OCI-M2 (cell line): ENCODE measurements around the gene NUDT15.
"Not testable (repeated sequence)": the region's sequence is repeated elsewhere in the genome, so short reads cannot be mapped to it uniquely, and the experiment has no call there.

Experiments used
- DNase-seq: peaks from one replicate; lab custom pipeline; 2025; ENCODE audit not compliant: unreplicated experiment; lab: John Stamatoyannopoulos, UW

NUDT15 gene

DNA sequence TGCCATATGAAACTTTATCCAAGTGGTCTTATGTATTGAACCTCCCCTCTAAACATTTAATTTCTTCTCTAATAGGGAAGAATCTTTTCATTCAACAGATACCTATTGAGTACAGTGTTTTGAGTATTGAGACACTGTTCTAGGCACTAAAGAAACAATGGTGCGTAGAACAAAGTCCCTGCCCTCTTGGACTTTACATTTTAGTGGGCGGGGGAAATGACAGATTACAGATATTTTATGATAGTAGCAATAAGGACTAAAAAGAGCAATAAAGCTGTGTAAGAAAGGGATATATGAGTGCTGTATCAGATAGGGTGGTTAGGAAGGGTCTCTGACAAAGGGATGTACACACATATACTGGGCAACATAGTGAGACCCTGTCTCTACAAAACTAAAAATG lies 5.4 kb downstream of the NUDT15 start:
- no peak for DNase-seq

DNA sequence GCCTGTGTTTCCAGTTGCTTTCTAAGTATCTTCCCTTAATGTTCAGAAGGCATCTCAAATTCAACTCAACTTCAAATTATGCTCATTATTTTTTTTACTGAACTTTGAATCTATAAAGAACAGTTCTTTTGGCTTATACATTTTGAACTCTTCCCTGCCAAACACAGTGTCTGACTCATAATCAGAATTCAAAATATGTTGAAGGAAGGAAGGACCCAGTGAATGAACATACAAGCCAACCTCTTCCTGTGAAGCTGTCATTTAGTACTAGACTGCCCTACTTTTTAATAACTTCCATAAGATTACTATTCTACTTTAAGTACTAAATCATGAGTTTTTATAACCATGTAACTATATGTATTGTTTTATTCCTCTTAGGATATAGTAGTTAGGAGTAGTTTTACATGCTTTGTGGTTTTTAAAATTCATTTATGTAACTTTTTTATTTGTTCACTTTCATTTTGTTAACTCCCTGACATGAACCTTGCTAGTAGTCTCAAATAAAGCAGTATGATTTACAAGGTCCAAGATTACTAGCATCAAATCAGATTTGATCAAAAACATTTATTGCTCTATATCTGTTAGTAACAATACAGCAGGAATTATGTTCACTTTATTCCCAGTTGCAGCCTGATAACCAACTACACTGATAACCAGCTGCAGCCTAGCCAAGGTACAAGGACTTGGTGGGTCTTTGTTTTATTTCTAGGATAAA lies 6.4 kb downstream of the NUDT15 start:
- no peak for DNase-seq

DNA sequence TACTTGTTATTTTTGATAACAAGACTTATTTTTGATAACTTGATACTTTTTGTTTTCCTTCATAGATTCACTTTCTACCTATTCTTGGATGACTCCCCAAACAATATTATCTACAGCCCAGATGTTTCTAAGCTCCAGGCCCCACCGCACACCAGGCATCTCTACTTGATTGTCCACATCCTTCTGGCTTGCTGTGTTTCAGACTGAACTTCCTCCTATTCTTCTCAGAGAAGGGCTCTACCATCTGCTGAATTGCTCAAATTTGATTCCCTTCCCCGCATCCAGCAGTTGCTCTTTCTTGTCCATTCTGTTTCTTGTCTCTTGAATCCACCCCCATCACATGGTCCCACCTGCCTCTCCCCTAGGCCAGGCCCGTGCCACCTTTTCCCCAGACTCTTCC lies 13.0 kb downstream of the NUDT15 start:
- DNase-seq = no peak

- DNase-seq = no peak
These were observed 17.1 kb downstream of the NUDT15 start for GRCh38 chr13:48054601-48055000.

- DNase-seq = no peak
These were observed 18.2 kb downstream of the NUDT15 start for GRCh38 chr13:48055712-48056111.

DNA sequence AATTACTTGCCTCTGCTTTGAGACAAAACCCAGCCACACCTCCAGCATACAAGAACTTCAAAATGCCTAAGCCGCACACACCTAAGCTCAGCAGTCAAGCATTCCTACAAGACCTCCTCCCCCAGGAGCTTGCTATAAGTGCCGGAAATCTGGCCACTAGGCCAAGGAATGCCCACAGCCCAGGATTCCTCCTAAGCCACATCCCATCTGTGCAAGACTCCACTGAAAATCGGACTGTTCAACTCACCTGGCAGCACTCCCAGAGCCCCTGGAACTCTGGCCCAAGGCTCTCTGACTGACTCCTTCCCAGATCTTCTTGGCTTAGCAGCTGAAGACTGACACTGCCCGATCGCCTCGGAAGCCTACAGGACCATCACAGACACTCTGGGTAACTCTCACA lies 21.0 kb downstream of the NUDT15 start:
- not testable (repeated sequence) for DNase-seq

GRCh38 chr13:48059951-48060350 lies 22.4 kb downstream of the NUDT15 start:
- DNase-seq = not testable (repeated sequence)

DNA sequence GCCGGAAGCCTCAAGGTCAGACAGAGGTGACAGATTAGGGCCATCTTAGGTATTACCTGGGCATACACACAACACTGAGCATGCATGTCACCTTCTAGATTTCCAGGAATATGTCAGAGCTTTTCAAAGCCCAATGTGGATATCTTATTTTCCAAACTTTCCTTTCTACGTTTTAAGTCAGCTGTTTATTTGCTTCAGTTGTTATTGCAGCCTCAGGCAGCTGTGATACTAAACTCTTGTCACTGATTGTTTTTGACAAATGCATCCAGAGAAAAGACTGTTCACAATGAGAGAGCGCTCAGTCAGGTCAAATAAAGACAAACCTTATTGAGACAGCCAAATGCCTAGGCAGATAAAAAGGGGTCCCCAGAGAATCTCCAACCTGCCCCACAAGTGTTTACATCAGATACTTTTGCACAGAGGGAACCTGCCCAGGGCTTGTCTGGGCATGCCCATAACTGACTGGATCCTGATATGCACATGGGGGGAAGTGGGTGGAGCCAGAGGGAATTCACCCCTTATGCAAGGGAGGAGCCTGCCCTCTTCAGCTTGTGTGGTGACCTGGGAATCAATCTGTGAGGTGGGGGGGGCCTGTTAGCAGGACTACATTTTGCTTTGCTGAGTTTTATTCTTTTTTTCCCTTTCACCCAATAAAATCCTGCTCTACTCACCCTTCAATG lies 28.9 kb downstream of the NUDT15 start:
- no peak for DNase-seq

DNA sequence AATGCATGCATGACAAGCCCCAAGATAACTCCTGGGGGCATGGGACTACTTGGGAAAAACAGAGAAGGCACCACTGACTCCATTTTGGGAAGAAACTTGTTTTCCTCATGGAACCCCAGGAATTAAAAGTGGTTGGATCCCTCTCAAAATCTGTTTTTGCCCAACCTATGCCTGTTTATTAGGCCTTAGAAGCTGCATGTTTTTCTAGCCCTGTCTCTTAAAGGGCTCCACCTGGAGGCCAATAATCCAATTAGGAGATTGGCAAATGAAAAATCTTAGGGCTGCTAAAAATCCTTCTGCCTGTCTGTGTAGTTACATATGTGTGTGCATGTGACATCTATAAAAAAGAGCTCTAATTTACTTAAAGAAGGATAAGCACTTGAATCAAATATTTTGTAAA lies 30.5 kb downstream of the NUDT15 start:
- no peak for DNase-seq

- DNase-seq = no peak
These were observed 31.4 kb downstream of the NUDT15 start for GRCh38 chr13:48068952-48069351.

DNA sequence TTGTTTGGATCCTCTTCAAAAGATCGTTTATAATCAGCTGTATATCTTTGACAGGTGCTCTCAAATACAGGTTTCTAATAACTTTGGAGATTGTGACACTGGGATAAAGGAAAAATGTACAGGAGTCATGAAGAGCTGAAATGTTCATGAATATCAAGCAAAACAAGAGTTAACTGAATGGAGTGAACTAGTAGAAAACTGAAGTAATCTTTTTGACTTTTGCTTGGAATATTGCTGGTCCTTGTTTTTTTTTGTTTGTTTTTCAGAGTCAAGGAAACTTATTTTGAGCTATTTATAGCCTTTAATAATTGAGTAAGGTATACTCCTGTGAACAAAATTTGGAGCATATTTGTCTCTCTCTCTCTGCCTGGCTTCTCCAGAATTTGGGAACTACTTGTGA lies 32.0 kb downstream of the NUDT15 start:
- DNase-seq = no peak

DNA sequence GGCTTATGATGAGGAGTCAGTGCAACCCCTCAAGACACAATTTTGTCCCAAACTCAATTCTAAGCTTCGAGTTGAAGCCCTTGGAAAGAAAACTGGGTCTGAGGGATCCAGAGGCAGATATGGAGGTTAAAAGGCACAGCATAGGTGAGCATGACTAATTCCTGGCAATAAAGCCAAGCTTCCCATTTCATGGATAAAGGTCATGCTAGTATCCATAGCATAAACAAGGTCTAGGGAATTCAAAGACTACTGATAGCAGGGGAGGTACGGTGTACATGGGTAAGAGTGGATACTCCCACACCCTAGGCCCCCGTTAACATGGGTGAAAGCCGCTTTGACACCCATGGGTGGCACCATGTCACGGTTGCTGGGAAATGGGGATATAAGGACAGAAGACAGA lies 33.4 kb downstream of the NUDT15 start:
- DNase-seq = no peak

GRCh38 chr13:48072304-48072703 lies 34.8 kb downstream of the NUDT15 start:
- DNase-seq = no peak

GRCh38 chr13:48072787-48073186 lies 35.3 kb downstream of the NUDT15 start:
- no peak for DNase-seq

DNA sequence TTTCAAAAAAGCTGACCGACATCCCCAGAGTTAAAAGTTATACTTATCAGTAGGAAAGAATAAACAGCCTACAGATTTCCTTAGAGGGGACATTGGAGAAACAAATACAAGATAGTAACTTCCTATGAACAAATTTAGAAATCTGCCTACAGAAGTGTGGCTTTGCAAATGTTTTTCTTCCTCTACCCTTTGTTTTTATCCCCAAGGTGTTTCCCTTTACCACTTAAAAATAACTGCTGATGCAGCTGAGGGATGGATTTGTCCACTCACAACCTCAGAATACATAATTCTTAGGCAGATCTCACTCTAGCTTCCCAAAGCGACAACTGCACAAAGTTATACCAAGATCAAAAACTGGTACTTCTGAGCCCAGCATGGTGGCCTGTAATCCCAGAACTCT lies 36.5 kb downstream of the NUDT15 start:
- DNase-seq = no peak

DNA sequence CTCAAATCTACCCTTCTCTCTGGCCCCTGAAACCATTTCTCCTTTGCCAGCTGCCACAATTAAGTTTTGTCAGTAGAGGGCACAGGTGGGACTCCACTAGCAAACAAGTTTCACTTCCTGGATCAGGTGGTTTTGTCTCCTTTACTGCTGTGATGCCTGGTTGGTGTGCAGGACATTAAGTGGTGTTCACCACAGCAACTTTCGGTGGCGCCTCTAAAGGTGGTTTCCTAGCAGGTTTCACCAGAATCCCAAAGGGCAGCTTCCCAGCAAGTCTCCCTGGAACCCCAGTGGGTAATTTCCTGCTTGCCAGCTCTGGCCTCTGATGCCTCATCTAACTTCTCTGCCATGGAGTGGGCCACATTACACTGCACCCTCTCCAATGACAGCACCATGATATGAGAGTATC lies 40.7 kb downstream of the NUDT15 start:
- DNase-seq = no peak

- no peak for DNase-seq
These were observed 44.2 kb downstream of the NUDT15 start for GRCh38 chr13:48081739-48082138.

- DNase-seq = no peak
These were observed 48.7 kb downstream of the NUDT15 start for GRCh38 chr13:48086272-48086671.

DNA sequence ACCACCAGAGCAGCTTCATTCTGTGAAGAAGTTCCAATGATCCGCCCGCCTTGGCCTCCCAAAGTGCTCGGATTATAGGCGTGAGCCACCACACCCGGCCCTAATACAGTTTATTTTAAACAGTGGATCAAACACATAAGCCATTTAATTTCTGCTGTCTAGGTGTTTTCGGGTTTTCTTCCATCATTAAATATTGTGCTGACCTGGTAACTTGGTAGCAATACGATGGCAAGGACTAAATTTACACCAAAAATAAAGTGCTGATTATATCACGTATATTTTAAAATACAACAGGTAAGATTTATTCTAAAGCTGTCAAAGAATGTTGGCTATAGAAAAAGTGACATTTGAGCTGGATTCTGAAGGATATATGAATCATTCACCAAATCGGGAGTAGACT lies 56.1 kb downstream of the NUDT15 start:
- no peak for DNase-seq

DNA sequence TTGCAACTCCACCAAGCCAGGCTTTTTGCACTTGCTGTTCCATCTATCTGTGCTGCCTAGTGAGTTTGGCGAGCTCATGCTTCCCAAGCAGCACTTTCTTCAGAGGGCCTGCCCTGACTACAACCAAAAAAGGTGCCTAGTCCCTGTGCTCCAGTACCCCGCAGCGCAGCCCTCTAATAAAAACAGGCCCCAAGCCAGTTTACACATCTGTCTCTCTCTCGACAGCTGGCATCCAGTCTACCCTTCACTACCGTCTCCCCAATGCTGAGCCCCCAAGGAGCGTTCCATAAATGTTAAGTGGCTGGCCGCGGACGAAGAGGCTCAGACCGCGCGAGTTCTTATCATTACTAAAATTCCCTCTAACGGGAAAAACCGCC lies 56.9 kb downstream of the NUDT15 start:
- no peak for DNase-seq

DNA sequence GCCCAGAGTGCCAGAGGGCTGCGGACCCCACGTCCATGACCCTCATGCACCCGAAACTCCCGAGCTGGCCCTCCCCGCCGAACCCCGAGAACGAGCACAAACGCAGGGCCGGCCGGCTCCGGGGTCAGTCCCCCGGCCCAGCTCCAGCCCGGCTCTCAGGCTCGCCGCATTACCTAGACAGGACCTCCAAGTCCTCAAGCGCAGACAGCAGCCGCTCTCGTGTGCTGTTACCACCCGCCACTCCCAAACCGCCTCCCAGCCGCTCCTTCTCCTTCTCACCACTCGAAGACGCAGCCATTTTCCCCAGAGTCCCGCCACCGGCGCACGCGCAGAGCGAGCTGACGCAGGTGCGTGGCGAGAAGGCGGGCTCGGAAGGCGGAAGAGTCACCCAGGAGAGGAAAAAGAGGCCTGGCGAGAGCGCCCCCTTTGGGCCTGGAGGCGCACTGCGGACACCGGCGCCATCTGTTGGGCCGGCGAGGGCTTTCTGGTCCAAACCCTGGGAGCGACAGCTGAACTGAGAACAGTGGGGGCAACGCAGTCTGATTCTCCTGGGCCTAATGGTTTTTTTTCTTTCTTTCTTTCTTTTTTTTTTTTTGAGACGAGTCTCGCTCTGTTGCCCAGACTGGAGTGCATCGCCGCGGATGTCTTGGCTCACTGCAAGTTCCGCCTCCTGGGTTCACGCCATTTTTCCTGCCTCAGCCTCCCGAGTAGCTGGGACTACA lies 57.4 kb downstream of the NUDT15 start, which contains the start of gene MED4:
Gene MED4 (minus strand): TSS at position 324 of the 722 bp plus-strand sequence. CDS start 26 bp downstream, at position 298.
- peak; percentile 87 for DNase-seq

DNA sequence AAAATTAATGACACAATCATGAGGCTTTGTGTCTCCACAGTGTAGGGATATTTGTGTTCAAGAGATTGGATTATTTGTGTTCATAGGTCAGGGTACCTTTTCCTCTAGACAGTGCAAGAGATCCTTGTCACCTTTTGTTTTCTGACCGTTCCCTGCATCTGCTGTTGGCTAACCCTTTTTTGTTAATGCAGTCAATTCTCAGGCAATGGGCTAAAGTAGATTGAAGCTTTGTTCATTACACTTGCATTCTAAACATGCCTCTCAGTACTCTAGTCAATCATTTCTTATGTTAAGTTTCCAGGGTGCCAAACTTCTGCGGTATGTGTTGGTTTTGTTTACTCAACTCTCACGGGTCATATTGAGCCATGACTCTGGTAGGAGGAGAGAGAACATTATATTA lies 59.1 kb downstream of the NUDT15 start:
- DNase-seq = no peak
